ENCODE measurements around the gene MIPEP.
A peak's percentile ranks its signal among the peaks of the same experiment; 100 is the strongest.

Gene MIPEP

DNA sequence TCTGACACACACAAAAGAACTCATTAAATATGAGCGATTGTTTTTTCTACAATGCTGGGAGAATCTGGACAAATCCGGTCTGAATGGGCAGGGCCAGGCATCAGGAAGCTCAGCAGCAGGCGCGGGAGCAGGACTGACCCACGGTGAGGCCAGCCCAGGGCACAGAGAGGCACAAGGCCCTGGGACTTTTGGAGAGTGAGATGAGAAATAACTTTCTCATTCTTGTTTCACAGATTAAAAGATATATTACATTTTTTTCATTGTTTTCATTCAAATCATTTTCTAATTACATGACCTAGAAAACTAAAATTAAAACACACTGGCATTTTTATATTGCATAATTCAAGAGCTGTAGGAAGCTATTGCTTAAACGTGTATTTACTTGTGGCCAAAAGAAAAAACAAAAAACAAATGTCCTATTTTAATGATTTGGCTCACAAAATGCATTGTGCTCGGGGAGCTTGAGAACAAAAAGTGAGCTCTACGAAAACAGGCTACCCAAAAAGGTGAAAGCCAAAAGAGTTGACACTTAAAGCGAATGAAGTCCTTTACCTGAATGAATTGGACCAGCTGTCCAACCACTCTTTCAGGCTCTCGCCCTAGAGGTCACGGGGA is 185.8 kb downstream of the MIPEP start:
- DNase-seq = no peak

DNA sequence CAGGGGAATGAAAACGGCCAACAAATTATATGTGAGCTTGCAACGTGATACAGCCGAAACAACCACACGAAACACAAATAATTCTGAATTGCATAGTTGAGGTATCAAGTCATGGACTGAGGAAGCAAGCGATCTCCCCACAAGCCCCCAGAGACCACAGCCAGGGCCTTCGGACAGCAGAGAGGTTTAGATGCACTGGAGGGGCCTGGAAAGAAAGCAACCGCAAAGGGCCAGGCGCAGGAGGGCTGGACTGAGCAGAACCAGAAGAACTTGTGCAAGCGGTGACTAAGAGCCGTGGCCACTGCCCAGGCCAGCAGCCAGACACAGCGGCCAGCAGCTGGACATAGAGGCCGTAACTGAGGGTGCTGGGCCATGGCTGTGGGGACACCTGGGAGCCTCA is 187.6 kb downstream of the MIPEP start:
- DNase-seq = no peak

DNA sequence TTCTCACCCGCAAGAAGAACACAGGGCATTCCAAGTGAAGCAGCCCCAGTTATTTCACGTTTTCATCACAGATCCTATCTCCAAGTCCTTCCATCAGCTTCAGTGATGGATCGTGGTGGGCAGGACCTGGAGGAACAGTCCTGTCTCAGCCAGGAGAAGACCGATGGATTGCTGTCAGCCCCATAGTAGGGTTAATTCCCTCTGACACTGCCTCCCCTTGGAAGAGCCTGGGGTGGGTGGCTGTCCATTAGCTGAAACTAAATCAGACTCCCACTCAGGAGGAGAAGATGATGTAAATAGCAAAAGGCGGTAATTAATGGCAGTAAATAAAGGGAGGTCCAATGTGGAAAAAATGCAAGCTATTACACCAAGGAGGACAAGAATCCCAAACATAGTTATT is 188.0 kb downstream of the MIPEP start:
- no peak for DNase-seq

DNA sequence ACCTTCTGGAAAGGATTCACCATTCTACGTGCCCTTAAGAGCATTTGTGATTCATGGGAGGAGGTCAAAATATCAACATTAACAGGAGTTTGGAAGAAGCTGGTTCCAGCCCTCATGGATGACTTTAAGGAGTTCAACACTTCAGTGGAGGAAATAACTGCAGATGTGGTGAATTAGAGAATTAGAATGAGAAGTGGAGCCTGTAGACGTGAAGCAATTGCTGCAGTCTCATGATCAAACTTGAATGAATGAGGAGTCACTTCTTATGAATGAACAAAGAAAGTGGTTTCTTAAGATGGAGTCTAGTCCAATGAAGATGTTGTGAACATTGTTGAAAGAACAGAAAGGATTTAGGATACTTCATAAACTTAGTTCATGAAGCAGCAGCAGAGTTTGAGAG is 189.9 kb downstream of the MIPEP start:
- DNase-seq = no peak

DNA sequence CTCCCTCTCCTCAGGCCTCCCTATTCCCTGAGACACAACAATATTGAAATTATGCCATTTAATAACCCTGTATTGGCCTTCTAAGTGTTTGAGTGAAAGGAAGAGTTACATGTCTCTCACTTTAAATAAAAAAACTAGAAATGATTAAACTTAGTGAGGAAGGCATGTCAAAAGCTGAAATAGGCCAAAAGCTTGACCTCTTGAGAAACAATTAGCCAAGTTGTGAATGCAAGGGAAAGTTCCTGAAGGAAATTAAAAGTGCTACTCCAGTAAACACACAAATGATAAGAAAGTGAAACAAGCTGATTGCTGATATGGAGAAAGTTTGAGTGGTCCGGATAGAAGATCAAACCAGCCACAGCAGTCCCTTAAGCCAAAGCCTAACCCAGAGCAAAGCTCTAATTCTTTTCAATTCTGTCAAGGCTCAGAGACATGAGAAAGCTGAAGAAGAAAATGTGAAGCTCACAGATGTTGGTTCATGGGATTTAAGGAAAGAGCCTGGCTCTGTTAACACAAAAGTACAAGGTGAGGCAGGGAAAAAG is 191.4 kb downstream of the MIPEP start:
- DNase-seq = no peak

DNA sequence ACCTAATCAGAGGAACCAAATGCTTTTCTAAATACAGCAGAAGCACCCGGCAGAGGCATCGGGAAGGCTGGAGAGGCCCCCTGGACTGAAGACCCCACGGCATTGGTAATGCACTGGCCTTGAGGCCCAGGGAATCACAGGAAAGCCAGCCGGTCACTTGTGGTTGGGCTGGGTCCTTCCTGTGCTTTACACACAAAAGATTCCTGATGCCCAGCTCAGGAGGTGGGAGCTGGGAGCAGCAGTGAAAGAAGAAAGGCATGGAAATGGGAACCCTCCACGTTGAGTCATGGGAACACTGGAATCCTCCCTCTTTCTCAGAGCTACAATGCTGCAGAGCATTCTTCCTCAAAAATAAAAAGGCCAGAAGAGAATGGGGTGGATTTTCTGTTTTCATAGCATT is 192.6 kb downstream of the MIPEP start:
- no peak for DNase-seq

DNA sequence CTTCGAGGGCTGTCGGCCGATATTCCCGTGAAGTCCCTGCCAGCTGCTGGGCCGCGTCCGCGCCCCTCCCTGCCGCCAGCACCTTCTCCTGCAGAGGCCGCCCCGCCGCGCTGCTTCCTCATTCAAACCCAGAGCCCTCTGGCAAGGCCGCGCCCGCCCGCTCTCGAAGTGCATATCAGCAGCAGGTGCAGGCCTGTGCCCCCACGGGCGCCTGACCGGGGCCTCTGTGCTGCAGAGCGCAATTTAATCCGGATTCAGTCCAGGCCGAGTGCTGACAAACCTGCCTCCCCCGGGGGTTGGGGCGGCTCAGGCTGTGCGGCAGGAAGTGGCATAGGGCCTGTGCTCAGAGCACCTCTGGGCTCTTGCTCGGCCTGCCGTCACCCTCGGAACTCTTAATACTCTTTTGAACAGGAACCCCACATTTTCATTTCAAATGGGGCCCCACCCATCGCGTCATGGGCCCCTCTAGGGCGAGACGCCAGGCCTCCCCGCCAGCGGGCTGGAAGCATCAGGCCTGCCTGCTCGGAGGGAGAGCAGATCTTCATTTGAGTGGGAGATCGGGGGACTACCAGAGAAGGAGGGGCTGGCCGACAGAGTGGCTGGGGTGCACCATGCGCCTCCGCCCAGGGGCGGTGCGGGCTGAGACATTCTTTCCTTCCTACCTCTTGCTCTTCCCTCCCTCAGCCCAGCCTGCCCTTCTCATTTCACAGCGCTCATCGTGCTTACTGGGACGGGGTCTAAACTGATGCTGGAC is 193.3 kb downstream of the MIPEP start:
- peak; percentile 67 for DNase-seq

DNA sequence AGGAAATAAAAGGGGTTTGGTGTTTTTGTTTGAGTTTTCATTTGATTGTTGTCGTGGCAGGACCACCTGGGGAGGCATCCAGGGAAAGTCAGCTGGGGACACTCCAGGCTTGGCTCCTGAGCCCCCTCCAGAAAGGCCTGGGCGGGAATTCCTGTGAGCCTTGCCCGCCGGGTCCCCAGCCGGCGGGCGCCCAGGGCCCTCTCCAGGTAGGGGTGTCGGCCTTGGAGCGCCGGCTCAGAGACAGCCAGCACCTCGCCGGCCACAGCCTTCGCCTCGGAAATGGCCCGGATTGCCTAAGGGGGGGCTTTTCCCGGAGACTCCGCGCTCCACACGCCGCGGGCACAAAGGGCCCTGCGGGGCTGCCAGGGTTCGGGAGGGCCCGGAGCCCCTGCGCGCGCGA is 194.0 kb downstream of the MIPEP start:
- DNase-seq = no peak

DNA sequence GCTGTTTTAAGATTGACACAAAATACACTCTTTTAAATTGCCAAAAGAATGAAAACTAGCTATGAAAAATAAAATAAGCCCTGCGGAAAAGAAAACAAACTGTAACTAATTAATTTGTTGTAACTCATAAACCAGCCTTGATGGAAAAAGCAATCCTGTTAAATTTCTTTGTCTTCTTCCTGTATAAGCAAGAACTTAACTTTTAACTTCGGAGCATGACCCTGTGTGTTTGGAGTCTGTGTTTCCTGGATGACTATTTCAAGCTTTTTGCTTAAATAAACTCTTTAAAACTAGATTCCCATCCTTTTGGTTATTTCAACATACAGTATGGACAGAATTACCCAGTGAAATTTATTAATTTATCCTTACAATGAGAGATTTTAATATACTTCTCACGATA is 196.4 kb downstream of the MIPEP start:
- no peak for DNase-seq

DNA sequence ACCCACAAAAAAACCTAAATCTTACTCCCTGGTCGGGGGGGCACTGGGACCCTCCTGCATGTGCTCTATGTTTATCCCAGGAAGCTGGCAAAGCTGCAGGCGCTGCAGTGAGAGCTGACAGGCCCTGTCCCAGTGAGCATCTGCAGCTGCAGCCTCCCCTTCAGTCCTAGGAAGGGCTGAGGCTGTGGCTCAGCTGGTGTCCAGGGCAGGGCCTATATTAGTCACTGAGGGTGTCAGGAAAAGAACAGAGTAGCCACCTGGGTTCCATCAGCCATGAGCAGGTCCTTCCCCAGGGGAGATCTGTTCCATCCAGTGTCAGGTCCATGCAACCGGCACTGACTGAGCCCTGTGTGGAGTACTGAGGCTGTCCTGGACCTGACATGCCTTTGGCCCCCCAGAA is 198.5 kb downstream of the MIPEP start:
- DNase-seq = no peak

DNA sequence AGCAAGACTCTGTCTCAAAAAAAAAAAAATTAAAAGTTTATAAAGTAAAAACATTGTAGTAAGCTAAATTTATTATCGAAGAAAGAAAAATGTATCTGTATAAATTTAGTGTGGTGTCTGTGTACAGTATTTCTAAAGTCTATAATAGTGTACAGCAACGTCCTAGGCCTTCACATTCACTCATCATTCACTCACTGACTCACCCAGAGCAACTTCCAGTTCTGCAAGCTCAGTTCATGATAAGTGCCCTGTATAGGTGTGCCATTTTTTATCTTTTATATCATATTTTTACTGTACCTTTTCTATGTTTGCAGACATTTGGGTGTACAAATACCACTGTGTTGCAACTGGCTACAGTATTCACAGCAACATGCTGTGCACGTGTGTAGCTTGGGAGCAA is 200.9 kb downstream of the MIPEP start:
- no peak for DNase-seq

DNA sequence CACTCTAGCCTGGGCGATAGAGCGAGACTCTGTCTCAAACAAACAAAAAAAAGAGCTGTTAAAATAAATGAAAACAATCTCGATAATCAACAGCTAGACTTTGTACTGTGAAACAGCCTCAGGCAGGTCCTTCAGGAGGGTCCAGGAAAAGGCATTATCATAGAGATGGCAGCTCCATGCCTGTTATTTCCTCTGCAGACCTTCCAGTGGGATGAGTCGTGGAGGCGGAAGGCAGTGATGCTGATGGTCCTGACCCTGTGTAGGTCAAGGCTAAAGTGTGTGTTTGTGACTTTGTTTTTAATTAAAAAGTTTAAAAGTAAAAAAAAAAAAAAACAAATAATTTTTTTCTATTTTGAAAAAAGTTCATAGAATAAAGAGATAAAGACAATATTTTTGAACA is 201.6 kb downstream of the MIPEP start:
- no peak for DNase-seq

DNA sequence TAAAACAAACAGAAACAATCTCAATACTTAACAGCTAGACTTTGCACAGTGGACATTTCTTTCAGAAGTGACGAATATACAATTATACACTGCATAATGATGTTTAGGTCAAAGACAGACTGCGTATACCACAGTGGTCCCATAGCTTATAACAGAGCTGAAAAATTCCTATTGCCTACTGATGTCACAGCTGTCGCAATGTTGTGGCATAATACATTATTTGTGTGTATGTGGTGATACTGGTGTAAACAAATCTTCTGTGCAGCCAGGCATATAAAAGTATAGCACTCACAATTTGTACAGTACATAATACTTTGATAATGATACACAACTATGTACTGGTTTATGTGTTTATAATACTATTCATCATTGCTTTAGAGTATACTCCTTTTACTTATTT is 202.3 kb downstream of the MIPEP start:
- DNase-seq = no peak

DNA sequence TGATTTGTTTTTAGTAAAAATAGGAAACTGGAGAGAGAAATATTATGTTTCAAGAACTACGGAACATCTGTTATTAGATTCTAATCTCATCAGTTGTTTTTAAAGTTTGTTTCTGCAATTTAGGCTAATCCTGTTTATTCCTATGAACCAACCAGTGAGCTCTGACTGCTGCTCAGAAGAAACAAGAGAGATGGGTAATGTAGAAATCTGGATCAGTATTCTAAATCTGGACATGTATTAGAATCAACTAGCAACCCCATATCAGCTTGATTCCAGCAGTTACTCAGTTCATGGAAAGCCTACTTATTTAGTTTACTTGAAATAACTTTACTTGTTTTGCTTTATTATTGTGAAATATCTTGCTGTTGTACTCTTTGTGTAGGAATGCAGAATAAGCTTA is 203.8 kb downstream of the MIPEP start:
- no peak for DNase-seq

DNA sequence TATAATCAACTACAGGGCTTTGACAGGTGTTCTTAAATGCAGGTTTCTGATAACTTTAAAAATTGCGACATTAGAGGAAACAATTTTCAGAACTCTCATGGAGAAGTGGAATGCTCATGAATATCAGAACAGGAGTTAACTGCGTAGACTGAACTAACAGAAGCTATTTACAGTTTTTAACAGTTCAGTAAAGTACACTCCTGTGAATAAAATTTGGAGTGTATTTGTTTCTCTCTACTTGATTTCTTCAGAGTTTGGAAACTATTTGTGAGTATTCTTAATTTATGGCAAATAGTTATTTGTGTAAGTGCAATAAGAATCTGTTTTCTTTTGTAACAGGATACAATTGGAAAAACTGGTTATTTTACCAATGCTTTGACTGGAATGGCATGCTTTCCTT is 204.6 kb downstream of the MIPEP start:
- no peak for DNase-seq

DNA sequence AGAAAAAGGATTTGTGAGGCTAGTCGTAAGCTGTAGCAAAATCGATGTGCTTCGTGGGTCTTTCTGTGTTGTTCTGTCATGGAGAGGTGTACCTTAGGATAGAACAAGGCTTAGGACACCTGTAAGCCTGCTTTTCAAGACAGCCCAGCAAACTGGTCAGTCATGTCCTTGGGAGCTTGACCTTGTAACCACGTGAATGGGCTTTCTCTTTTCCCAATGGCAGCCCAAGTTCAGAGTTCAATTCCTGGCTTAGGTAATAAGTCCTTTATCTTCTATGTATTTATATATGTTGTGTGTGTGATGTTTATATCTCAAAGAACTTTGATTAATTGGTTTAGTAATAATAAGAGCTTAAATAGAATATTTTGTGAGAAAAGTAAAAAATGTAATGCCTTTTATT is 206.1 kb downstream of the MIPEP start:
- DNase-seq = no peak

DNA sequence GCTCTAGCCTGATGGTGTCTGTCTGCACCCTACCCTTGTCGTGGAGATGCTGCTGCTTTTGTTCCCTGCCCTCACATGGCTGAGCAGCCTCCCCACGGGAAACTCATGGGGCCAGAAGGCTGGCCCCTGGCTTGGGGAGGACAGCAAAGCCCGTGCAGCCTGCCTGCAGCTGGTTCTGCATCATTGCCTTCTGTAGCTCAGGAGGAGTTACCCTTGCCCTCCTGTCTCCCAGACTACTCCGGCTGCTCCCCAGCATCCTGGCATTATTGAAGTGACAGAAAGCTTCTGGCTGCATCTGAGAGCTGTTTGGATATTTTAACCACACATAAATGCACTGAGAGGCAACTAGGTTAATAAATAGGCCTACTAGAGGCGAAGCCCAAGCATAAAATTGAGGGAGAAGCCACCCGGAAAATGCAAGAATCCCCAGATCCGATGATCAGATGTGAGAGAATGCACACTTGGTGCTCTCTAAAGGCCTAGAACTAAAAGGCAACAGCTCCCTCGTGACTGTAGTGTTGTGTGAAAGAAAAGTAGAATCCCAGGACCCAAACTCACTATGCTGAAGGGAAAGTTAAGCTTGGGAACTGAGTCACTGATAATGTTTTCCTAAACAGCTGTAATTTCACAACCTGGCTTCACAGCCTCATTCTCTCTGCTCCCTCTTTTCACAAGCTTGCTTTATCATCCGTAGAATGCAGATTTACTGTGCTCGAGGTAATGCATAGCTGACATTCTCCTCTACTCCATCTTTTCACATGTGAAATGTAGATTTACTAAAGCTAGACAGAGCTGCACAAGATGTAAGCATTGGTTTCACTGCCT is 208.1 kb downstream of the MIPEP start:
- no peak for DNase-seq

All from CD4-positive, alpha-beta T cell treated with Interferon gamma for 1 hour (primary cell).